Measurements from ENCODE around the gene NELFB.

The NELFB gene

DNA sequence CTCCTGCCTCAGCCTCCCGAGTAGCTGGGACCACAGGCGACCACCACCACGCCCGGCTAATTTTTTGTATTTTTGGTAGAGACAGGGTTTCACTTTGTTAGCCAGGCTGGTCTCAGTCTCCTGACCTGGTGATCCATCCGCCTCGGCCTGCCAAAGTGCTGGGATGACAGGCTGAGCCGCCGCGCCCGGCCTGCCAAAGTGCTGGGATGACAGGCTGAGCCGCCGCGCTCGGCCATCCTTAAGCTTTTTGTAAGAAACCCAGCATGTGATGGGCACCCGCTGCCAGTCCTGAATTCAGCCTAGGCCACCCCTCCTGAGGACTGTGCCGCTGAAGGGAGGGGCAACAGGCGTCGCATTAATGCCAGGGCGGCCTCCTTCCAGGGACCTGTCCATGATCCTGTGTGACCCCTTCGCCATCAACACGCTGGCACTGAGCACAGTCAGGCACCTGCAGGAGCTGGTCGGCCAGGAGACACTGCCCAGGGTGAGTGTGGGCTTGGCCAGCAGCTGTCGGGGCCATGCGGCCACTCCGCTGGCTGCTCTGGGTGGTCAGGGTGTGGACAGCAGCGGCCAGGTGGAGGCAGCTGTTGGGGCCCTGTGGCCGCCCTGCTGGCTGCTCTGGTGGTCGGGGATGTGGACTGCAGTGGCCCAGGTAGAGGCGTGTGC lies 10.5 kb downstream of the NELFB start:
- TF ChIP-seq, protein P1, sequence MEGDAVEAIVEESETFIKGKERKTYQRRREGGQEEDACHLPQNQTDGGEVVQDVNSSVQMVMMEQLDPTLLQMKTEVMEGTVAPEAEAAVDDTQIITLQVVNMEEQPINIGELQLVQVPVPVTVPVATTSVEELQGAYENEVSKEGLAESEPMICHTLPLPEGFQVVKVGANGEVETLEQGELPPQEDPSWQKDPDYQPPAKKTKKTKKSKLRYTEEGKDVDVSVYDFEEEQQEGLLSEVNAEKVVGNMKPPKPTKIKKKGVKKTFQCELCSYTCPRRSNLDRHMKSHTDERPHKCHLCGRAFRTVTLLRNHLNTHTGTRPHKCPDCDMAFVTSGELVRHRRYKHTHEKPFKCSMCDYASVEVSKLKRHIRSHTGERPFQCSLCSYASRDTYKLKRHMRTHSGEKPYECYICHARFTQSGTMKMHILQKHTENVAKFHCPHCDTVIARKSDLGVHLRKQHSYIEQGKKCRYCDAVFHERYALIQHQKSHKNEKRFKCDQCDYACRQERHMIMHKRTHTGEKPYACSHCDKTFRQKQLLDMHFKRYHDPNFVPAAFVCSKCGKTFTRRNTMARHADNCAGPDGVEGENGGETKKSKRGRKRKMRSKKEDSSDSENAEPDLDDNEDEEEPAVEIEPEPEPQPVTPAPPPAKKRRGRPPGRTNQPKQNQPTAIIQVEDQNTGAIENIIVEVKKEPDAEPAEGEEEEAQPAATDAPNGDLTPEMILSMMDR (conservative IDR thresholded peaks at IDR 0.05; ENCODE audit: low read depth, low read length), result no peak
- no peak overlapping the region for H3K4me3 ChIP-seq (ENCODE audit: low read length)
- DNase-seq (ENCODE audit: low read depth), result no peak

DNA sequence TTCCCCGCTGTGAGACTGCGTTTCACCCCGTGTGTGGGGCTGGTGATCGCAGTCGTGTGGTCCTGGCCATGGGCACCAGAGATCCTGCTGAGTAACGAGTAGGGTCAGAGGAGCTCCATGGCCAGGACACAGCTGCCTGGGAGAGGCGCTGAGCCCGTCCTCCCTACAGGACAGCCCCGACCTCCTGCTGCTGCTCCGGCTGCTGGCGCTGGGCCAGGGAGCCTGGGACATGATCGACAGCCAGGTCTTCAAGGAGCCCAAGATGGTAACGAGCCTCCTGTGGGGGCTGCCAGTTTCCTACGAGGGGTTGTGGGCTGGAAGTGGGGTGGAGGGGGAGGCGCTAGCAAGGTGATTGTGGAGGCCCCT lies 11.0 kb downstream of the NELFB start:
- no peak overlapping the region for H3K4me3 ChIP-seq (ENCODE audit: low read length)
- no peak for DNase-seq (ENCODE audit: low read depth)
- TF ChIP-seq, protein P1 (conservative IDR thresholded peaks at IDR 0.05; ENCODE audit: low read depth, low read length), result no peak

DNA sequence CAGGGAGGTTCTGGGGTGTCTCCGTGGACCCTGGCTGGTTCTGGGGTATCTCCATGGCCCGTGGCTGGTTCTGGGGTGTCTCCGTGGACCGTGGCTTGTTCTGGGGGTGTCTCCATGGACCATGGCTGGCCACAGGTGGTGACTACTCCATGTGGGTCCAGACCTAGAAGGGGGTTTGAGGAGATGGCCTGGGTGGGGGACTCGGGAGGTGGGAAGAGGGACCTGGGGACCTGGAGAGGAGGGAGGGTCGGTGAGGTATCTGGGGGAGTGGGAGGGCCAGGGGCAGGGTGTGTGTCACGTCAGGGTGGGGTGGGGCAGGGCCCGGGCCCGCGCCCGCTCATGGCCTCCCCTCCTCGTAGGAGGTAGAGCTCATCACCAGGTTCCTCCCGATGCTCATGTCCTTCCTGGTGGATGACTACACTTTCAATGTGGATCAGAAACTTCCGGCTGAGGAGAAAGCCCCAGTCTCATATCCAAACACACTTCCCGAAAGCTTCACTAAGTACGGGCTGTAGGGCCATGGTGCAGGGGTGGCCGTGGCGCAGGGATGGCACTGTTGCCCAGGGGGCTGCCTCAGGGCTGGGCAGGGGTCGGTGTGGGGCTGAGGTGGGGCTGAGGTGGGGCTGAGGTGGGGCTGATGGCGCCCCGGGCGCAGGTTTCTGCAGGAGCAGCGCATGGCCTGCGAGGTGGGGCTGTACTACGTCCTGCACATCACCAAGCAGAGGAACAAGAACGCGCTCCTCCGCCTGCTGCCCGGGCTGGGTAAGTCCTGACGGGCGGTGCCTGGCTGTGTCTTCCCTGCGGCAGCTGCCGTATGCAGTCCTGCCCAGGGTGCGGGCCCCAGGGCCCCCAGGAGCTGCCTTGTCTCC lies 11.7 kb downstream of the NELFB start:
- H3K4me3 ChIP-seq (ENCODE audit: low read length), result no peak overlapping the region
- DNase-seq (ENCODE audit: low read depth), result no peak
- TF ChIP-seq, protein P1 (conservative IDR thresholded peaks at IDR 0.05; ENCODE audit: low read depth, low read length), result no peak

DNA sequence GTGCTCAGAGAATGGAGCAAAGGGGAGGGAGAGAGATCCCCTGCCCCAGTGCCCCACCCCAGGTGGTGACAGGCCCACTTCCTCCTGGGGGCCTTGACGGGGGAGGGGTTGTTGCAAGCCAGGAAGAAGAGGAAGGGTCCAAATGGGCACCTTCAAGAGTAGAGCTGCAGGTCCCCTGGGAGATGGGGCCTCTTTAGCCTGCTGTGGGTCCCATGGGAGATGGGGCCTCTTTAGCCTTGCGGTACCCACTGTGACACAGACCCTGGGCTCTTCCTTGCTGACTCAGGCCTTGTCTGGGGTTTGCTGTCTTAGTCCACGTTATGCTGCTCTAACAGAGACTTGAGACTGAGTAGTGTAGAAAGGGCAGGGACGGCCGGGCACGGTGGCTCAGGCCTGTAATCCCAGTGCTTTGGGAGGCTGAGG lies 12.8 kb downstream of the NELFB start:
- TF ChIP-seq, protein P1 (conservative IDR thresholded peaks at IDR 0.05; ENCODE audit: low read depth, low read length), result no peak
- DNase-seq (ENCODE audit: low read depth), result no peak
- H3K4me3 ChIP-seq (ENCODE audit: low read length), result no peak overlapping the region

DNA sequence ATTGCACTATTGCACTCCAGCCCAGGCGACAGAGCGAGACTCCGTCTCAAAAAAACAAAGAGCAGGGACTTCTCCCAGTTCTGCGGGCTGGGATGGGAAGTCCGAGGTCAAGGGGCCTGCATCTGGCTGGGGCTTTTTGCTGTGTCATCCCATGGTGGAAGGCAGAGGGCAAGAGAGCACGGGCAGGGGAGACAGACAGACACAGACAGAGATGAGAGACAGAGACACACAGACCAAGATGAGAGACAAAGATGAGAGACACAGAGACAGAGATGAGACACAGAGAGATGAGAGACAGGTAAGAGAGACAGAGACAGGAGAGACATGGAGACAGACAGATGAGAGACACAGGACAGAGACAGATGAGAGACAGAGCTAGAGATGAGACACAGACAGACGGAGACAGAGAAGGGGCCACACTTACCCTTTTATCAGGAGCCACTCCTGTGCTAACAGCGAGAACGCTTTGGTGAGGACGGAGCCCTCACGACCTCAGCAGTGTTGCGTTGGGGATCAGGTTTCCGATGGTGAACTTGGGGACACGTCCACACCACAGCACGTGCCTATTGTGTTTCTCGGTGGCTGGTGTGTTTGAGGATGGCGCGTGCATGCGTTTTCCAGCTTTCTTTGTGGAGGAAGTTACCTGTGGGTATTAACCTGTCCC lies 13.5 kb downstream of the NELFB start:
- no peak for DNase-seq (ENCODE audit: low read depth)
- H3K4me3 ChIP-seq (ENCODE audit: low read length), result no peak overlapping the region
- TF ChIP-seq, protein P1 (conservative IDR thresholded peaks at IDR 0.05; ENCODE audit: low read depth, low read length), result no peak

DNA sequence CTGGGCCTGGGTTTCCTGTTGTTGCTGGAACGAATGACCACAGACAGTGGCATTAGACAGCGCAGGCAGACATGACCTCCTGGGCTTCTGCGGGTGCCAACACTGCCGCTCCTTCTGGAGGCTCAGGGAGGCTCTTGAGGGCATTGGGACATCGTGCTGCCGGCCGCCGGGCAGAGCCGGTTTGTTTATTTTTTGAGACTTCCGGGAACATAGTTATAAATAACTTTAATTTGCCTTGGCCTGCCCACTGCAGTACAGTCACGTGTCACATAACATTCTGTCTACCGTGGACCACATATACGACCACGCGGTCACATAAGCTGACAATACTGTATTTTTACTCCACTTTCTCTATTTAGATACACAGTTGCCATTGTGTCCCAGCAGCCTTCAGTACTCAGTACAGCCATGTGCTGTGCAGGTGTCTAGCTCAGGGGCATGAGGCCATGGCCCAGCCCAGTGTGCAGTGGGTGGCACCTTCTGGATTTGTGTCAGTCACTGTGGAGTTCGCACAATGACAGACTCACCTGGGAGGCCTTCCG lies 14.2 kb downstream of the NELFB start:
- TF ChIP-seq, protein P1 (conservative IDR thresholded peaks at IDR 0.05; ENCODE audit: low read depth, low read length), result no peak
- no peak for DNase-seq (ENCODE audit: low read depth)
- no peak overlapping the region for H3K4me3 ChIP-seq (ENCODE audit: low read length)
